DMS53 treated with DMSO at 0.1 percent for 48 hours (cell line): ENCODE data around the gene MBD4.

ENCODE experiments used
- DNase-seq: peaks from one replicate; lab custom pipeline; 2025; ENCODE audit not compliant: unreplicated experiment; lab: John Stamatoyannopoulos, UW

MBD4 gene

DNA sequence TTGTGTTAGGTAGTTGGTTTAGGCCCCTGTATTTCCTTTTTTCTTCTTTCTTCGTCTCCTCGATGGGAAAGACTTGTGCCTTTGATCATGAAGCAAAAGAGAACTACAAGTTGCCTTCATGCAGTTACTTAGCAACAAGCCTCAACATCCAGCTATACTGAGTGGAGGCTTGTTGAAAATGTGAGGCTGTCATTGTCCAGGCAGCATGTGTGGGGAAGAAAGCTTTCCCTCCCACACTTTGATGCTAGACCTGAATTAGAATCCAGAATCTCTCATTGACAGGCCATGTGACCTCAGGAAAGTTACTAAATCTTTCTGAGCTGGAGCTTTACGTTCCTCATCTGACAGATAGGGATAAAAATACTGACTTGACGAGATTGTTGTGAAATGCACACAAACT, 24.0 kb upstream of the MBD4 start:
- DNase-seq, result no peak

DNA sequence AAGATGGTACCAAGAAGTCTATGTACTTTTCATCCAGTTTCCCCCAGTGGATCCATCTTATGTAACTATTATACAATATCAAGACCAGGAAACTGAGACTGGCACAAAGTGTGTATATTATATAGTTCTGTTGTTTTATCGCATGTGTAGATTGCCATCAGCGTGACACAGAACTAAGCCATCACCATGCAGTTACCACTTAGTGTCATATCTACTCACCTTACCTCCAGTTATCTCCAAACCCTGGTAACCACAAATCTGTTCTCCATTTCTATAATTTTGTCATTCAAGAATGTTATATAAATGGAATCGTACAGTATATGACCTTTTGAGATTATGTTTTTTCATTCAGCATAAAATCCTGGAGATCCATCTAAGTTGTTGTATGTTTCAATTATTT, 23.3 kb upstream of the MBD4 start:
- DNase-seq, result no peak

DNA sequence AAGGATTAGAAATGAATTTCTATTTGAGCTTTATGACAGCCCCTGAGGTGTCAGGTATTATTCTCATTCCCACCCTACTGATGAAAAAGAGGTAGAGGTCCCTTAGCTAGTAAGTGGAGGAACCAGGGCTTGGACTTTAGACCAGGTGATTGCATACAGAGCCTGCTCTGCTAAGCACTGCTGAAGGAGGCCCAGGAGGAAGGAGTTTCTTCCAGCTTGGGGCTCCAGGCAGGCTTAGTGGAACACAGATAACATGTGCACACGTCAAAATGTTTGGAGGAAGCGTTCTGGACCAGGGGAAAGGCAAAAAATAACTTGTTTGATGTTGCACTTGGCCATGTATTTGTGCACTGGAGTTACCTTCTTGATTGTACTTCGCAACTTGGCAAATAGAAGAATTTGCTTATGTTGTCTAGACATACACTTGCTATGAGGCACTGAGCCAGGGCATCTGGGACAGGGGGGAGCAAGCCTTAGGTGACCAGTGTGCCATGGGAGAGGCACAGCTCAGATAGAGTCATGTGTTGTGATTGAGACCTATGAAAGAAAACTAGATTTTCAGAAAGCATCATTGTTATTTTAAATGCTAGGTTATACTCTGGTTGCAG, 22.7 kb upstream of the MBD4 start:
- no peak for DNase-seq

DNA sequence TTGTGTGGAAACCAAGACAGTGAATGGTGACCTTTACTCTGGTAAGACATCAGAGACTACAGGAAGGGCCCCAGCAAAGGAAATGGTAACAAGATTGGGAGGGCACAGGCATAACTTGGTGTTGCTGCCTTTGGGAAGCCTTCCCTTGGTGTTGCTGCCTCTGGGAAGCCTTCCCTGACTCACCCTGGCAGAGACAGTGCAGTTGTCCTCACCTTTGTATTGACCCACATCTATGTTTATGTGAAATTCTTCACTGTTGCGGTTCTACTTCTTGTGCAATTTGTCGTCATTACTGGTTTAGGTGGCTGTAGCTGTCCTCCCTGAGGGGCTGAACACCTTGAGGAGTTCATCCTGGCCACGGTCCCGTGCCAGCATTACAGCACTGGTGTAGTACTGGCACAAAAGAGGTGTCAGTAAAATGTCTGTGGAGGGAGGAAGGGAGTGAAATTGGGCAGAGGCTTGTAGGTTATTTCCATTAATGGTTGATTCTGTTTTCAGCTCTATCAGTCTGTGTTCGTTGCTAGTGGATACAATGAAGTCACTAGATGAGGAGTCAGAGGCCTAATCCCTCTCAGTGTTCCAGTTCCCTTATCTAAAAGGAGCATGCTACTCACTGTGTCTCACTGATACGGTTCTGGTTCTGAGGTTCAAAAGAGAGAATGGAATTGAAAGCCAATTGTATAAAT, 21.9 kb upstream of the MBD4 start:
- no peak for DNase-seq

DNA sequence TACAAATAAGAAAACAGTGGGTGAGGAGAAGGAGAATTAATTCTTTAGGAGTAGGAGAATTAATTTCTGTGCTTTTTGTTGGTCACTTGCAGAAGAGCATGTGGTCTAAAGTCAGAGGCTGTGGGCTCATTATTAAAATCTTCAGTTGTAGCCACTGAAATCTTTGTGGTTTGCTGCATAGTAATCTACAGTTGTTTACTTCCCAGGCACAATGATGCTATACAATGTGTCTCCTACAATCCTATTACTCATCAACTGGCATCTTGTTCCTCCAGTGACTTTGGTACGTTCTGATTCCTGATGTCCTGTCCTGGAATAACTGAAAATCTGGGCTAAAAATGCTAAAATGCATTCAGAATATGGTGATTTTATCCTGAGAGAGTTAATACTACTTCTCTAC, 21.3 kb upstream of the MBD4 start:
- no peak for DNase-seq

DNA sequence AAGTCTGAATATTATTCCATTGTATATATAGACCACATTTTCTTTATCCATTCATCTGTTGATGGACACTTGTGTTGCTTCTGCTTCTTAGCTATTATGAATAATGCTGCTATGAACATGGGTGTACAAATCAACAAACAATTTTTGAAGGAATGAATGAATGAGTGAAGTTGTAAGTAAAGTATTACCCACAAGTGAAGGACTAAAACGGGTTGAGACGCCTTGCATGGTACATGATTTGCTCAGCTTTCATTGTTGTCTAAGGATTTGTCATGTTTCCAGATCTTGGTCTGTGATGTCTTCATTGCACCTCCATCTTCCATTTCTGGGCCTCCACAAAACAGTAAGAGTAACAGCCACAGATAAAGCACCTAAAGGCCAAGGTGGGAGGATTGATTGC, 20.8 kb upstream of the MBD4 start:
- DNase-seq, result no peak

DNA sequence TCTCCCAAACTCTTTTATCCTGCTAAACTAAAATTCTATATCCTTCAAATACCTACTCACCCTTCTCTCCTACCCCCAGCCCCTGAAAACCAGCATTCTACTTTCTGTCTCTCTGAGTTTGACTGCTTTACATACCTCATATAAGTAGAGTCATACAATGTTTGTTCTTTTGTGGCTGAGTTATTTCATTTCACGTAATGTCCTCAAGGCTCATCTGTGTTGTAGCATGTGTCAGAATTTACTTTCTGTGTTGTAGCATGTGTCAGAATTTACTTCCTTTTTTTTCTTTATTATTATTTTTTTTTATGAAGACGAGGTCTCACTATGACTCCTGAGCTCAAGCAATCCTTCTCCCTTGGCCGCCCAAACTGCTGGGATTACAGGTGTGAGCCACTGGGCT, 20.4 kb upstream of the MBD4 start:
- DNase-seq, result no peak

DNA sequence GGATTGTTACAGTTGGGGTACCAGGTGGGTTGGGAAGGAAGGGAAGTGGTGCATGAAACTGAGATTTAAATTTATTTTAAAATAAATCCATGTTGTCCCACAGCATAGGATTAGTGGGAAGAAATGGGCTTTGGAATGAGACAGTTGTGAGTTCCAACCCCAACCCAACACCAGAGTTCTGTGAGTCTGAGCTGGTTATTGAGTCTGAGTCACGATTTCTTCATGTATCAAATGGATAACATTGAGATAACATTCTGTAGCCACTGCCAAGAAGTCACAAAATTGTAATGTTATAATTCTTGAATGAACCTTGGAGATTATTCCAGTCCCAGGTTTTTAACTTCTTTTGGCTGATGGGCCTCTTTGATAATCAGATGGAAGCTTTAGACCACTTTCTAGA, 14.0 kb upstream of the MBD4 start:
- no peak for DNase-seq

DNA sequence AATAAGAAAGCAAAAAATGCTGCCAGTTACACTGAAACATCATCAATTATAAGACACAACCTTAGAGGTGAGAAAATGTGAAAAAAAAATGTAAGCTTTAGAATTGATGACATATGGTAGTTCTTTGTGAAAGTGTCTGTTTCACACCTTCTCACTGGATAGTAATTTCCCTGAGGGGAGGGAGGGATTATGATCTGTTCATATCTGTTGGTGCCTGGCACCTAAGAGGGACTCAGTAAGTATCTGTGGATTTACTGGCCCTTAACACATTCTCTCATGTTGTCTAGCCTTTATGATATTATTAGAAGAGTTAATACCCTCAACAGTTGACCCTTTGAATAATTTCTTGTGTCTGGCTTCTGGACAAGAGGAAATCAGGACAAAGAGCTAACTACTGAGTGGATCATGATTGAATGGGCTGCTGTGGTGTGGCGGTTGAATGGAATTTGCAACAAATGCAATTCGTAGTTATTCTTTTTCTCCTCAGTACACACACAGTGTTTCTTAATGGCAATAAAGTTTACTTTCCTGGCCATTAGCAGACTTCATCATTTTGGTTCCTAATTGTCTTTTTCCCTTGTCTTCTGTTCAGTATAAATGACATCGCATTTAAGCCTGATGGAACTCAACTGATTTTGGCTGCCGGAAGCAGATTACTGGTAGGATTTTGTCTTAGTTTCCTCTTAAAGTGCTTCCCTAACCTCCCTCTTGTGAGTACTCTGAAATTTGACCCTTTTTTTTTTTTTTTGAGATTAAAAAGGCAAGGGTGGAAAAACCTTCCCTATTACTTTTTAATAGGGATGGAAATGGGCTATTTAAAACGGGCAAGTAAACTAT, 9.7 kb upstream of the MBD4 start:
- DNase-seq, result no peak

DNA sequence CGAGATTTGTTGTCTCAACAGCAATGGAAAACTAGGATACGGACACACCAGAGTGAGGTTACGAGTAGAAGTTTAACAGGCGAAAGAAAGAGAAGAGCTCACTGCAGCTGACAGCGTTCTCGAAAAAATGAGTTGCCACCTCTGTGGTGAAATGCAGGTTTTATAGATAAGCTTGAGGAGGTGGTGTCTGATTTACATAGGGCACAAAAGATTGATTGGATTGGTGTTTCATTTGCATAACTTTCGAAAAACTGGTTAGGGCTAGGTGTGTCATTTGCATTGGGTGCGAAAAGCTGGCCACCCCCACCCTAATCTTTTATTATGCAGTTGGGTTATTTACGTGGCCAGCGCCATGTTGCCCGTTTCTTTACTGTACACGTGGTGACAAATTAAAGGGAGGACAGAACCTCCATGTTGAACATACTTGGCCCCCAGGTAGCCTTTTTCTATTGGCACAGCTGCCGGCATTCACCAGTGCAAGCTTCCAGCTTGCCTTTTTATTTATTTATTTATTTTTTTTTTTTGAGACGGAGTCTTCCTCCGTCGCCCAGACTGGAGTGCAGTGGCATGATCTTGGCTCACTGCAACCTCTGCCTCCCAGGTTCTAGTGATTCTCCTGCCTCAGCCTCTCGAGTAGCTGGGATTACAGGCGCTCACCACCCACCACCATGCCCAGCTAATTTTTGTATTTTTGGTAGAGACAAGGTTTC, 8.6 kb upstream of the MBD4 start:
- no peak for DNase-seq

DNA sequence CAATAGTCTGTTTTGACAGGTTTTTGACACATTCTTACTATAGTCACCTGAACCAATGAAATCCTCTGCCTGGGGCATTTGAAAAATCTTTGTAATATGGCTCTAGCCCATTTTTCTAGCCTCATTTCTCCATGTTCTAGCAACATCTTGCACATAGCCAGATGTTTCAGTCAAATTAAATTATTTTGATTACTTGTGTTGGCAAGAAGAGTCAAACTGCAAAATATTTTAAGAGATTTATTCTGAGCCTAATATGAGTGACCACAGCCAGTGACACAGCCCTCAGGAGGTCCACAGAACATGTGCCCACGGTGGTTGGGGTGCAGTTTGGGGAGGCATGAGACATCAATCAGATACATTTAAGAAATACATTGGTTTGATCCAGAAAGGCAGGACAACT, 7.2 kb upstream of the MBD4 start:
- no peak for DNase-seq

DNA sequence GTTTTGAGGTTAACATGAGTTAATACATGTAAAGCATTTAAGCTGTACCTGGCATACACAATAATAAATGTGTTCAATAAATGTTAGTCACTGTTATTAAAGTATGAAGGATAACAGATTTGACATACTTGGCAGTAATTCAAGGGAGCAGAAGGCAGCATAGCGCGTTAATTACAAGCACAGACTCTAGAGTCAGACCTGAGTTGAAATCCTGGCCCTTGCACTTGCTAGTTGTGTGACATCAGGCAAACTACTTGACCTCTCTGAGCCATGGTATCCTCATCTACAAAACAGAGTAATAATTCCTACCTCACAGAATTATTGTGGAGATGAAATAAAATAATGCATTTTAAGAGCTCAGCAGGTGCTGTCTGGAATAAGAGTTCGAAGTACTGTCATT, 5.7 kb upstream of the MBD4 start:
- DNase-seq, result no peak

DNA sequence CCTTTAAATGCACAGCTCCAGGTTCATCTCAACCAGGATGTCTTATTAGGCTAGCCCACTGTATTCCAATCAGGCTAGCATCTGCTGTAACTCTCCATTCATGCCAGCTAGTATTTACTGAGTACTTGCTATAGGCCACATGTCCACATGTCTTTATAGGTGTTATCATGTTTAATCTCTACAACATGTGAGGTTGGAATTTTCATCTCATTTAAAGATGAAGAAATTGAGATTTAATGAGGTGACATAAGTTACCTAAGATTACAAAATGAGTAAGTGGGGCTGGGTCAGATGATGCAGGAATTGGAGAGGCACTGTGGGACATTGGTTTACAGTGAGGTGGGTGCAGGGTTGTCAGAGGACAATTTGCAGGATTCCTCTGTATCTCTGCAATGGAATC, 3.2 kb upstream of the MBD4 start:
- DNase-seq, result no peak

DNA sequence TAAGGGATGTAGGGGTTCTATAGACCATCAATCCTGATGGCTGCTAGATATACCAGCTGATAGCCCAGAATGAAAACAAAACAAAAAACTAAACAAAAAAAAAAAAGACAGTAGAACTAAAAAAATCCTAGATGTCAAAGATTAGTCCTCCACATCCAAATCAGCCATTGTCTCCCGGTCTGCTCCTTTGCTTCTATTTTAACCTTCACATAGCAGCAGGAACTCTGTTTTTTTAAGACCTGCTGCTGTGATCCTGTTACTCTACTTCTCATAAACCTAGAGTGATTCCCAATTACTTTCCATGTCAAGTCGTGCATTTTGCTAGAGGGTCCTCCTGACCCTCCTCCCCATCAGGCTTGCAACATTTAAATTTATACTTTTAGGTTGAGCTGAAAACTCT, 2.7 kb upstream of the MBD4 start:
- no peak for DNase-seq

DNA sequence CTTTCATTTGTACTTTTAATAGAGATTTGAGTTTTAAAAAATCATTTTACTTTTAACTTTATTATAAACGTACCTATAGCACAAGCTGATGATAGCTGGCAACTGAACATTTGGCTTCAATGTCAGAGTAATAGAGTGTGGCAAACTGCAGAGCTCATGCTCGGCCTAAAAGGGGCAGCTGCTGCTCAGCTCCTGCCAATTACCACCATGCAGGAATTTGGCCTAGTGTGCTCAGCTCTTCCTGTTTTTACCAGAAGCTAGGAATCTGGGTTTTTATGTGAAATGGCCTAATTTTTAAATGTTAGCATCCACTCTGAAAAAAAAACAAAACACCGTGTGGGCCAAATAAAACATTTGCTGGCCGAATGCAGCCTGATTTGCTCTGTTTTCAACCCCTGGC, 2.0 kb upstream of the MBD4 start:
- DNase-seq, result no peak

DNA sequence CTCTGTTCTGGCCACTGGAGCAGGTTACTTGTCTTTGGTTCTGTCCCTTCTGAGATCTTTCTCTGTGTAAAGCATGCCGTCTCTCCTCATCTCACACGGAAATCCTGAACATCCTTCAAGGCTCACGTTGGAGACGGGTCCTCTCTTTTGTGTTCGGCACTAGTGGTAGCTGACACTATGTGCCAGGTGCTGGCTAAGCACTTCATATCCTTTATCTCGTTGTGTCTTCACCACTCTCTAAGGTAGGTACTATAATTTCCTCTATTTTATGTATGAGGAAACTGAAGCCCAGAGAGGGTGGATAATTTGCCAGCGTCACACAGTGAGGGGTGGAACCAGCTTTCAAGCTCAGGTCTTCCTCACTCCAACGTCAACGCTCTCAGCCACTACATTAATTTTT, 1.5 kb upstream of the MBD4 start:
- no peak for DNase-seq

DNA sequence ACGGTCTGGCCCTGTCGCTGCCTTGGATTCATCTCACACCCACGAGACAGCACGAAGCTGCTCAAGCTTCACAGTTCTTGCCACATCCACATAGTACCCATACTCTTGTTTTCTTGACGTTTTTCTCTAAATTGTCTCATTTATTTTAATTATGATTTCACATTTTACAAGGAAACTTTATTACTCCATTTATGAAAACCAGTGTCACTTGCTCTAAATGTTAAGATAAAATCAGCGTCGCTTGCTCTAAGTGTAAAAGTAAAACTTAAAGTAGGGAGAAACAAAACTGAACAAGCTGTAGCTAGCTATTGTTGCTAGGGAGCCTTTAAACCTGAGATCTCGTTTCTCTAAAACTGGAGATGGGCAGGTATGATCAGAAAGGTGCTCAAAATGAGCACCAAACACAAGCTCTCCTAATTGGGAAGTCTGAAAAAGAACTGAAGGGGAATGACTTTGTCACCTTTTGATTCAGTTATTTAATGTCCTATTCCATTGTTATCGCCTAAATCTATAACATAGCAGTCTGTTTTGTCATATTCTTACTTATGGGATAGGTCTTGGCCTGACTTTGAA, 956 bp upstream of the MBD4 start:
- DNase-seq, result no peak

DNA sequence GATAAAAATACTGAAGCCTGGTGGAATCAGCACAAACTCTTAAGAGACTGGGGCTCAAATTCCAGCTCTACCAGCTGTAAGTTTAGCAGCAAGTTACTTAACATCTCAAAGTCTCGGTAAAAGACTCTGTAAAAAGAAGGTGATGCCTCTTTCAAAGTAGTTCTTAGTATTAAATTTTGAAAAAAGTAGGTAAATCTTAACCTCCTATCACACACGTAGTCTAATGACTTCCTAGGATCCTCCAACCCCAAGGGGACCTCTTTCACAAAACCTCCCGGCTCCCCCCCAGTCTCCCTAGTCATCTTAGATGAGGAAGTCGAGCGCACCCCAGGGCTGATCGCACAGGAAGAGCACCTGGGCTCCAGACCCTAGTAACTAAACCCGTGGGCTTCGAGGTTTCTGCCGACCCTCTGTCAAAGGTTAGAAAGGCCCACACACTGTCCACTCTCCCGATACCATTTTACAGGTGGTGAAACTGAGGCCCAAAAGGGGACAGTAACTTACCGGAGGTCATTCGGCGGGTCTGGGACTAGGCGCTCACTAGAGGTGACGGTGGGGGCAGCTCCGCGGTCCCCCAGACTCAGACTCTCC, 427 bp downstream of the MBD4 start:
- no peak for DNase-seq

DNA sequence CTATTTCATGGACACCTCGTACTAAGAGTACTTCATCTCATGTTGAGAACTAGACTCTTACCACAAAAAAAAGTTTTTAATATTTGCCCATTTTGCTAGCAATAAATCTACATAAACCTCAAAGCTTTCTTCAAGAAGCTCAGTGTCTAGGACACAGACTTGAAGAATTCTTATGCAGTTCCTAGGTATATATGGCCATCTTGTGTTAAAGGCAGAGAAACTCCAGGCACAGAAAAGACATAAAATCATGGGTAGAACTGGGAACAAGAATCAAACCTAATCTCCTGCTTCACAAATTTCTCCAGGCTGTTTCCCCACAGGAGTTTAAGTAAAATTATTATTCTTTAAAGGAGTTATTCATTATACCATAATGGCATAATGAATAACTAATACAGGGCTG, 4.4 kb downstream of the MBD4 start:
- no peak for DNase-seq

DNA sequence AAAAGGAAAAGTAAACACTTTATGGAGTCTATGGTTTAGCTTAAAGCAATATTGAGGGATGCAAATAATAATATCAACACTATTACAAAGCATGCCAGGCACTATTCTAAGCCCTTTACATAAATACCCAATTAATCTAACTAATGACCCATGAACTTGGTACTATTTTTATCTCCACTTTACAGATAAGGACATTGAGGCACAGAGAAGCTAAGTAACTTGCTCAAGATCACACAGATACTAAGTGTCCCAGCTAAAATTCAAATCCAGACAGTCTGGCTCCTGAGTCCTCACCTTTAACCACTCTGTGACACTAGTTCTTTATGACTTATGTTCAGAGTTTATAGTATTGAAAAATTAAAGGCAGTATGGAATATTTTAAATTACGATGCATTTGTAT, 5.6 kb downstream of the MBD4 start:
- no peak for DNase-seq

DNA sequence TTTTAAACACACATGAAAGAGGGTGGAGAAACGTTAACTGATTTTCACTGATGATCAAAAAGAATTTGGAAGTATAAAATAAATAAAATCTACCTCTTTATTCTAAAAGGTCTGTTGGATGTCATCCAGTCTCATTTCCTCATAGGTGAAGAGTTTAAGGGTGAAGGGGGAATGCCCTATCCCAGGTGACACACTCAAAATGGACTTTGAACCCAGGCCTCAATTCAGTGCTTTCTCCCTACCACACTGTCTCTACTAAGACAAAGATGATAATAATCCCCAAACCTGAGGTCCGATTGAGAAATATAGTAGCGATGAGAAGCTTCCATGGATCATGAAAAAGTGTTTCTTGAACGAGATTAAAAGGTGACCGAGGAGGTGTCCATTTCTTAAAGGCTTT, 6.2 kb downstream of the MBD4 start:
- no peak for DNase-seq
